GM23248 (cell line): ENCODE results near the gene PGAP6. TPM values are rescaled to one million over a fixed set of nuclear protein-coding genes. Genes with fewer than 3 reads are reported as not detected.

ENCODE experiments used
- DNase-seq: peaks from one replicate; pipeline ENCODE4 v3.0.0-alpha.2; 2015
- H2AFZ ChIP-seq: fragments of 200-600 bp; sonication (generic); 2 replicates; pipeline ENCODE4 v1.6.1; 2016; ENCODE audit warnings: antibody characterized with exemption
- H3F3A ChIP-seq: fragments of 200-600 bp; sonication (generic); 2 replicates; pipeline ENCODE4 v1.6.1; 2016; ENCODE audit warnings: mild to moderate bottlenecking, antibody characterized with exemption, mixed run types; ENCODE audit not compliant: insufficient read depth
- H3K27ac ChIP-seq: fragments of 200-600 bp; sonication (generic); 2 replicates; pipeline ENCODE4 v1.5.1; 2016; ENCODE audit warnings: mild to moderate bottlenecking
- H3K27me3 ChIP-seq: fragments of 200-600 bp; sonication (generic); replicated peaks from 2 replicates; pipeline ENCODE4 v1.6.1; 2016; ENCODE audit warnings: mild to moderate bottlenecking; ENCODE audit not compliant: insufficient read depth
- H3K36me3 ChIP-seq: fragments of 200-600 bp; sonication (generic); 2 replicates; pipeline ENCODE4 v1.6.1; 2016; ENCODE audit warnings: low read depth, mild to moderate bottlenecking
- H3K4me1 ChIP-seq: fragments of 200-600 bp; sonication (generic); 2 replicates; pipeline ENCODE4 v1.6.1; 2016; ENCODE audit warnings: mild to moderate bottlenecking; ENCODE audit not compliant: insufficient read depth
- H3K4me2 ChIP-seq: fragments of 200-600 bp; sonication (generic); one replicate; pipeline ENCODE4 v1.6.1; 2016; ENCODE audit warnings: mild to moderate bottlenecking; ENCODE audit not compliant: unreplicated experiment
- H3K4me3 ChIP-seq: fragments of 200-600 bp; sonication (generic); 2 replicates; pipeline ENCODE4 v1.5.1; 2016; ENCODE audit warnings: mild to moderate bottlenecking
- H3K79me2 ChIP-seq: fragments of 200-600 bp; sonication (generic); 2 replicates; pipeline ENCODE4 v1.6.1; 2016; ENCODE audit warnings: mild to moderate bottlenecking; ENCODE audit not compliant: insufficient read depth
- H3K9ac ChIP-seq: fragments of 200-600 bp; sonication (generic); 2 replicates; pipeline ENCODE4 v1.6.1; 2016; ENCODE audit warnings: mild to moderate bottlenecking
- H3K9me2 ChIP-seq: fragments of 200-600 bp; sonication (generic); 2 replicates; pipeline ENCODE4 v1.6.1; 2016; ENCODE audit warnings: mixed run types, mild to moderate bottlenecking, moderate library complexity; ENCODE audit not compliant: insufficient read depth
- H3K9me3 ChIP-seq: fragments of 200-600 bp; sonication (generic); one replicate; pipeline ENCODE4 v1.6.1; 2017; ENCODE audit warnings: low read depth
- H4K20me1 ChIP-seq: fragments of 200-600 bp; sonication (generic); 2 replicates; pipeline ENCODE4 v1.6.0; 2016; ENCODE audit not compliant: insufficient read depth
- EZH2 ChIP-seq: fragments of 200-600 bp; sonication (generic); IDR thresholded peaks from 2 replicates; pipeline ENCODE4 v1.6.1; 2018; ENCODE audit warnings: antibody characterized with exemption, mild to moderate bottlenecking; ENCODE audit not compliant: insufficient read depth, poor library complexity, severe bottlenecking
- EZH2phosphoT487 ChIP-seq: fragments of 200-600 bp; sonication (generic); IDR thresholded peaks from 2 replicates; pipeline ENCODE4 v1.6.1; 2018; ENCODE audit warnings: antibody characterized with exemption, moderate library complexity, mild to moderate bottlenecking, low read depth; ENCODE audit not compliant: insufficient read depth
- WGBS, 2 experiments: methylation state at CpG; one replicate each; pipeline ENCODE4 v1.1.6; 2015 to 2017; ENCODE audit warnings: low lambda C conversion rate in 2 of 2, low coverage in 1 of 2; ENCODE audit errors: missing lambda C conversion rate in 2 of 2; 5-methylcytosine and 5-hydroxymethylcytosine counted together
- in situ Hi-C: fragments of 300-500 bp; cut with MboI; formaldehyde crosslinking; loops from 2 replicates; pipeline ENCODE4 v1.15.0; 2020
- polyA plus RNA-seq: library from polyadenylated mRNA; unstranded; fragments of >200 nt; fragmentation: Nextera tagmentation; extraction: Ambion mirVana; gene quantifications from 2 replicates; pipeline ENCODE4 v1.2.1, GENCODE V29; 2016
- total RNA-seq: library from RNA; depleted of rRNA; stranded (reverse); fragments of >200 nt; shearing (Covaris generic); gene quantifications from 2 replicates; pipeline ENCODE4 v1.2.3, GENCODE V29; 2014

PGAP6 gene
- total and polyA plus RNA-seq, 2 experiments from 2014 or later, result 16.4 to 78.4 TPM

DNA sequence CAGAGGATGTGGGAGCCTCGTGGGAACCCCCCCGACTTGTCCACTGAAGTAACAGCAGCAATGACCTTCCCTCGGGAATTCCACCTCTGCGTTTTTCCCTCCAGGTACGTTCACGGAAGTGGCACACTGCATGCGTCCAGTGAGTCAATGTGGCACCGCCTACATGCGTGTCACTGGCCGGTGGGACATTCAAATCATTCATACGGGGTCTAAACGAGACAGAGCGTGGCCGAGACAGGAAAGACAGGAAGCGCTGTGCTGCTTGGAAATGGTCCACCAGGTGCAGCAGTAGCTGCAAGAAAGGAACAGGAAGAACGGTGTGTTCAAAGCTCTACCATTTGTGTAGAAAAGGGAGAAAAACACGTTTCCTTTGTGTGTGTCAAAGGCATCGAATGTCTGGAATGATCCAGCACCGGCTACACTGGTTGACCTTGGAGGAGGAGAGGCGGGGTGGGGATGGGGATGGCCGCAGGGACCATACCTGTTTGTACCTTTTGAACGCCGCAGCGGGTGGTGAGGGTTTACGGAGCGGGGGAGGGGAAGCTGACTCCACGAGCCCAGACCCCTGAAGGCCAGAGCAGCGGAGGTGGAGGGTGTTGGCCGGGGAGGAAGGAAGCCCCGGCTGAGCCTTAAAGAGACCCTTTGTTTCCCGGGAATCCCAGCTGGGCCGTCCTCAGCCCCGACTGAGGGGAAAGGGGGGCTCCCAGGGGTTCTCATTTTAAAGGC, 1.7 kb upstream of the PGAP6 start:
- Histone ChIP-seq H4K20me1 (no peaks in the 10 kb centered on the region), H2AFZ (no peak overlapping the region), H3K9me2 (no peaks in the 10 kb centered on the region), H3K9me3 (no peaks in the 10 kb centered on the region), H3K79me2 (peaks cover 30% of the 10 kb centered on the region), H3K4me3 (no peak overlapping the region), H3K27ac (no peak overlapping the region), H3K36me3 (no peaks in the 10 kb centered on the region), H3K4me2 (no peak overlapping the region), H3F3A (no peaks in the 10 kb centered on the region), H3K9ac (no peak overlapping the region), H3K27me3 (no peaks in the 10 kb centered on the region), H3K4me1 (no peaks in the 10 kb centered on the region)
- in situ Hi-C loops, result no loop called here
- TF ChIP-seq EZH2, result no peak
- TF ChIP-seq EZH2phosphoT487, result no peak
- 82 to 85% methylated on average over 28 to 33 of the region's 33 CpGs for WGBS, 2 experiments
- DNase-seq, result no peak

DNA sequence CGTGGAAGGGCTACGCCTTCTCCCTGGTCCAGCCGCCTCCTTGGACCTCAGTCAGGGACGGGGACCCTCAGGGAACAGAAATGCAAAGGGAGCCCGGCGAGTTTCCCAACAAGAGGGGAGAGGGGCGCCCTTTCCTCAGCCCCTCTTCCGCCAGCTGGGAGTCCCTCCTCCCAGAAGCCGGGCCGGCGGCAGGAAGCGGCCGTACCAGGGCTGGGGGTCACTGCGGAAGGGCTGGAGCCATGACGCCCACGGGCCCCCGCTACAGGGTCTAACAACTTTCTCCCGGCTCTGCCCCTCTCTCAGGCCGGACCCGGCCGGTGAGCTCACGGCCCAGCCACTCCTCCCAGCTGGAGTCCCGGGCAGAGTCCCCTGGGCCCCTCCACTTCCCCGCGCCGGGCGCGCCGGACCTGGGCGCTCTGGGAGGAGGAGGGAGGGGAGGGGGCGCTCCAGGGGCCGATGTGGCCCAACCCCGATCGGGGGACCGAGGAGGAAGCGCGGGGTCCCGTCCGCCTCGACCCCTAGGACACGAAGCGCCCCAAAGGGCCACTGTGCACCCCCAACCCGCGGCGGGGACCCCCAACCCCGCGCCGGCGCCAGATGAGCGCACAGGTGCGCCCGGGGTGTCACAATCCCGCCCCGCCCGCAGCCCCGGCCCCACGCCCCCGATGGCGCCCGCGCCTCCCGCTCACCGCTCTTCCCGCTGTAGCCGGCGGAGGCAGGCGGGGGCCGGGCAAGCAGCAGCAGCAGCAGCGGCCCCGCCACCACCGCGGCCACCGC, 578 bp downstream of the PGAP6 start:
- Histone ChIP-seq H2AFZ (peak overlapping the region; percentile 69), H3F3A (no peaks in the 10 kb centered on the region), H3K4me2 (peak overlapping the region; percentile 78), H3K9me2 (no peaks in the 10 kb centered on the region), H3K9me3 (no peaks in the 10 kb centered on the region), H3K4me1 (no peaks in the 10 kb centered on the region), H4K20me1 (no peaks in the 10 kb centered on the region), H3K36me3 (no peaks in the 10 kb centered on the region), H3K79me2 (peaks cover 30% of the 10 kb centered on the region), H3K27me3 (no peaks in the 10 kb centered on the region), H3K4me3 (peak overlapping the region; percentile 76), H3K27ac (no peak overlapping the region), H3K9ac (peak overlapping the region; percentile 78)
- 1 to 3% methylated on average over 22 to 30 of the region's 73 CpGs for WGBS, 2 experiments
- in situ Hi-C loops, result no loop called here
- TF ChIP-seq EZH2, result no peak
- no peak for TF ChIP-seq EZH2phosphoT487
- peak; percentile 47 for DNase-seq

DNA sequence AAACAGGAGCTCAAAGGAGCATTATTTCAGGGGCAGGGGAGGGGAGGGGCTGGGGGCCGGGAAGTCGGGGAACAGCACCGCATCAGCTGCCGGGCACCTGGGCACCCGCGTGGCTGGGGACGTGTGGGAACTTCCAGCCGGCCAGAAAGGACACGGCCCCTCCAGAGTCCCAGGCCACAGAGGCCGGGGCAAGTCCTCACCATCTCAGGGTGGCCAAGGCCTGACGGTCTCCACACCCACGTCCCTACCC, 1.1 kb downstream of the PGAP6 start:
- Histone ChIP-seq H3K79me2 (peaks cover 30% of the 10 kb centered on the region), H3F3A (no peaks in the 10 kb centered on the region), H3K27me3 (no peaks in the 10 kb centered on the region), H3K4me1 (no peaks in the 10 kb centered on the region), H3K4me2 (peak overlapping the region; percentile 78), H3K4me3 (peak overlapping the region; percentile 76), H3K9me2 (no peaks in the 10 kb centered on the region), H3K27ac (no peak overlapping the region), H3K9me3 (no peaks in the 10 kb centered on the region), H3K9ac (peak overlapping the region; percentile 78), H2AFZ (peak overlapping the region; percentile 69), H4K20me1 (no peaks in the 10 kb centered on the region), H3K36me3 (no peaks in the 10 kb centered on the region)
- no peak for DNase-seq
- in situ Hi-C loops, result no loop called here
- whole genome bisulfite sequencing, 2 experiments, result 17% methylated on average over 12 of the region's 12 CpGs; no CpG with 5 or more reads in 1 of the 2 experiments
- TF ChIP-seq EZH2 (no peak), EZH2phosphoT487 (no peak)

DNA sequence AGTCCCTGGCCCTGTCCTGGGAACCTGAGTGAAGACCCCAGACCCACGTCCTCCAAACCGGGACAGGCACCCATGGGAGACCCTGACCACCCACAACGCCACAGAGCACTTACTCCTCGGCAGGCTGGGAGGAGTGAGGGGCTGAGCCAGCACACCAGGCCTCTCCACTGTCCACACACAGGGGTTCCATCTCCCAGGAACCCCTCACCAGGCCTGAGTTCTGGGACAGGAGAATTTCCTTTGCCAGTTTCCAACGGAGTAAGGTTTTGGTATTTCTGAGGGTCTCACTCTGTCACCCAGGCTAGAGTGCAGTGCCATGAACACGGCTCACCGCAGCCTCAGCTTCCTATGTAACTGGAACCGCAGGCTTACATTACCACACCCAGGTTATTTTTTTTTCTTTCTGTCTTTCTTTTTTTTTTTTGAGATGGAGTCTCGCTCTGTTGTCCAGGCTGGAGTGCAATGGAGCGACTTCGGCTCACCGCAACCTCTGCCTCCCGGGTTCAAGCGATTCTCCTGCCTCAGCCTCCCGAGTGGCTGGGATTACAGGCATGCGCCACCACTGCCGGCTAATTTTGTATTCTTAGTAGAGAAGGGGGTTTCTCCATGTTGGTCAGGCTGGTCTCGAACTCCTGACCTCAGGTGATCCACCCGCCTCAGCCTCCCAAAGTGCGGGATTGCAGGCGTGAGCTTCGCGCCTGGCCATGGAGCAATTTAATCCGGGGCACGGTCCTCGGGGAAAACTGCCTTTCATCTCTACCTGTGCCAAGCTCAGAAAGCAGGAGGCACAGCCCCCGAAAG, 1.6 kb downstream of the PGAP6 start:
- no peak for DNase-seq
- Histone ChIP-seq H3F3A (no peaks in the 10 kb centered on the region), H3K4me2 (peak overlapping the region; percentile 78), H3K9me3 (no peaks in the 10 kb centered on the region), H3K79me2 (peaks cover 30% of the 10 kb centered on the region), H3K27ac (no peak overlapping the region), H3K4me1 (no peaks in the 10 kb centered on the region), H3K36me3 (no peaks in the 10 kb centered on the region), H3K9me2 (no peaks in the 10 kb centered on the region), H3K27me3 (no peaks in the 10 kb centered on the region), H3K9ac (peak overlapping the region; percentile 78), H2AFZ (no peak overlapping the region), H4K20me1 (no peaks in the 10 kb centered on the region), H3K4me3 (peak overlapping the region; percentile 76)
- whole genome bisulfite sequencing, 2 experiments, result 91 to 93% methylated on average over 26 to 27 of the region's 27 CpGs
- in situ Hi-C loops, result no loop called here
- TF ChIP-seq EZH2phosphoT487 (no peak), EZH2 (no peak)
